Dermis microvascular lymphatic vessel endothelial cell (primary cell): ENCODE measurements around the gene ALX4. TPM values are rescaled to one million over a fixed set of nuclear protein-coding genes. Genes with fewer than 3 reads are reported as not detected.

Experiments used
- DNase-seq, 2 donors: peaks; one replicate each; pipeline versions ENCODE4 v3.0.0 to v3.0.0-alpha.2; 2010; ENCODE audit warnings: low read depth in 2 of 2
- total RNA-seq: library from RNA; depleted of rRNA; stranded (reverse); fragments of >200 nt; gene quantifications from 2 replicates; pipeline ENCODE4 v1.2.1, GENCODE V29; 2014

The ALX4 gene
- total RNA-seq, result not detected in 2 replicates

GRCh38 chr11:44309478-44310205, at the start of gene ALX4:
TSS of gene ALX4 (minus strand) at chr11:44310139. CDS start at chr11:44310062, 77 bp downstream.
- DNase-seq, result no peak

- no peak for DNase-seq
Observed at GRCh38 chr11:44359162-44359561, 49.2 kb upstream of the ALX4 start.

GRCh38 chr11:44358713-44359112, 48.8 kb upstream of the ALX4 start:
- DNase-seq, result no peak

GRCh38 chr11:44357711-44358110, 47.8 kb upstream of the ALX4 start:
- DNase-seq, result no peak

- no peak for DNase-seq
Observed at GRCh38 chr11:44356351-44356750, 46.4 kb upstream of the ALX4 start.

GRCh38 chr11:44351898-44352498, 42.1 kb upstream of the ALX4 start:
- DNase-seq, result no peak

- no peak for DNase-seq
Observed at GRCh38 chr11:44351006-44351660, 41.2 kb upstream of the ALX4 start.

- DNase-seq, result no peak
Observed at GRCh38 chr11:44349328-44349727, 39.4 kb upstream of the ALX4 start.

GRCh38 chr11:44348721-44349120, 38.8 kb upstream of the ALX4 start:
- DNase-seq, result no peak

- no peak for DNase-seq
Observed at GRCh38 chr11:44348114-44348513, 38.2 kb upstream of the ALX4 start.

GRCh38 chr11:44347538-44347937, 37.6 kb upstream of the ALX4 start:
- no peak for DNase-seq

GRCh38 chr11:44346983-44347382, 37.0 kb upstream of the ALX4 start:
- no peak for DNase-seq

GRCh38 chr11:44345781-44346180, 35.8 kb upstream of the ALX4 start:
- no peak for DNase-seq

GRCh38 chr11:44344921-44345320, 35.0 kb upstream of the ALX4 start:
- no peak for DNase-seq

GRCh38 chr11:44344423-44344820, 34.5 kb upstream of the ALX4 start:
- DNase-seq, result no peak

- DNase-seq, result no peak
Observed at GRCh38 chr11:44343778-44344422, 34.0 kb upstream of the ALX4 start.

- DNase-seq, result no peak
Observed at GRCh38 chr11:44342616-44343015, 32.7 kb upstream of the ALX4 start.

- no peak for DNase-seq
Observed at GRCh38 chr11:44340656-44341055, 30.7 kb upstream of the ALX4 start.

- DNase-seq, result no peak
Observed at GRCh38 chr11:44339530-44339883, 29.6 kb upstream of the ALX4 start.

- DNase-seq, result no peak
Observed at GRCh38 chr11:44338698-44339529, 29.0 kb upstream of the ALX4 start.

- DNase-seq, result no peak
Observed at GRCh38 chr11:44338026-44338425, 28.1 kb upstream of the ALX4 start.

- no peak for DNase-seq
Observed at GRCh38 chr11:44335919-44336318, 26.0 kb upstream of the ALX4 start.
